Neural progenitor cell (in vitro differentiated cells): Measurements from ENCODE around the gene ARID5B.

Experiments
- EZH2 ChIP-seq: fragments of 200-600 bp; sonication (generic); IDR thresholded peaks from 2 replicates; pipeline ENCODE4 v1.6.1; 2017; ENCODE audit warnings: antibody characterized with exemption, mild to moderate bottlenecking, moderate library complexity
- TF ChIP-seq, protein P1 (sequence below): fragments of 200-600 bp; sonication (generic); IDR thresholded peaks from 2 replicates; pipeline ENCODE4 v1.5.1; 2017; ENCODE audit warnings: antibody characterized with exemption, mild to moderate bottlenecking

GRCh38 chr10:61989995-61990760 is 88.7 kb downstream of the ARID5B start:
- TF ChIP-seq, protein P1, sequence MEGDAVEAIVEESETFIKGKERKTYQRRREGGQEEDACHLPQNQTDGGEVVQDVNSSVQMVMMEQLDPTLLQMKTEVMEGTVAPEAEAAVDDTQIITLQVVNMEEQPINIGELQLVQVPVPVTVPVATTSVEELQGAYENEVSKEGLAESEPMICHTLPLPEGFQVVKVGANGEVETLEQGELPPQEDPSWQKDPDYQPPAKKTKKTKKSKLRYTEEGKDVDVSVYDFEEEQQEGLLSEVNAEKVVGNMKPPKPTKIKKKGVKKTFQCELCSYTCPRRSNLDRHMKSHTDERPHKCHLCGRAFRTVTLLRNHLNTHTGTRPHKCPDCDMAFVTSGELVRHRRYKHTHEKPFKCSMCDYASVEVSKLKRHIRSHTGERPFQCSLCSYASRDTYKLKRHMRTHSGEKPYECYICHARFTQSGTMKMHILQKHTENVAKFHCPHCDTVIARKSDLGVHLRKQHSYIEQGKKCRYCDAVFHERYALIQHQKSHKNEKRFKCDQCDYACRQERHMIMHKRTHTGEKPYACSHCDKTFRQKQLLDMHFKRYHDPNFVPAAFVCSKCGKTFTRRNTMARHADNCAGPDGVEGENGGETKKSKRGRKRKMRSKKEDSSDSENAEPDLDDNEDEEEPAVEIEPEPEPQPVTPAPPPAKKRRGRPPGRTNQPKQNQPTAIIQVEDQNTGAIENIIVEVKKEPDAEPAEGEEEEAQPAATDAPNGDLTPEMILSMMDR: no peak
- no peak for TF ChIP-seq EZH2
